ENCODE data around the gene TSLP. TPM values are rescaled to one million over a fixed set of nuclear protein-coding genes. Genes with fewer than 3 reads are reported as not detected.

The TSLP gene
- total RNA-seq, 1 donor from 2014 or later: 1.7 TPM

GRCh38 chr5:111120911-111121310, 49.4 kb downstream of the TSLP start:
- ATAC-seq: no peak
- H3K4me1 ChIP-seq: no peaks in the 10 kb centered on the region
- no peak for TF ChIP-seq CTCF (IDR thresholded peaks at IDR 0.05)
- H3K36me3 ChIP-seq: peaks cover 86% of the 10 kb centered on the region
- H3K27ac ChIP-seq: no peak overlapping the region
- no peak for DNase-seq
- intact Hi-C loops (cut with DNase I): no loop called here
- no peaks in the 10 kb centered on the region for H3K27me3 ChIP-seq
- no peak overlapping the region for H3K4me3 ChIP-seq
- H3K9me3 ChIP-seq: no peaks in the 10 kb centered on the region

GRCh38 chr5:111121926-111122325, 50.4 kb downstream of the TSLP start:
- Histone ChIP-seq H3K36me3 (peaks cover 90% of the 10 kb centered on the region), H3K4me3 (no peak overlapping the region), H3K27ac (no peak overlapping the region), H3K4me1 (no peaks in the 10 kb centered on the region), H3K9me3 (no peaks in the 10 kb centered on the region), H3K27me3 (no peaks in the 10 kb centered on the region)
- intact Hi-C loops (cut with DNase I): no loop called here
- TF ChIP-seq CTCF (IDR thresholded peaks at IDR 0.05): no peak
- no peak for ATAC-seq
- DNase-seq: no peak

- Histone ChIP-seq H3K4me1 (no peaks in the 10 kb centered on the region), H3K9me3 (no peaks in the 10 kb centered on the region), H3K27me3 (no peaks in the 10 kb centered on the region), H3K27ac (no peak overlapping the region), H3K4me3 (no peak overlapping the region), H3K36me3 (peaks cover 90% of the 10 kb centered on the region)
- TF ChIP-seq CTCF (IDR thresholded peaks at IDR 0.05): no peak
- ATAC-seq (no peak), DNase-seq (no peak)
- intact Hi-C loops (cut with DNase I): no loop called here
Observed at GRCh38 chr5:111122398-111122797, 50.9 kb downstream of the TSLP start.

- ATAC-seq (no peak), DNase-seq (no peak)
- H3K4me1 ChIP-seq: no peaks in the 10 kb centered on the region
- no peaks in the 10 kb centered on the region for H3K9me3 ChIP-seq
- H3K27ac ChIP-seq: no peak overlapping the region
- no peak overlapping the region for H3K4me3 ChIP-seq
- peaks cover 78% of the 10 kb centered on the region for H3K36me3 ChIP-seq
- TF ChIP-seq CTCF (IDR thresholded peaks at IDR 0.05): no peak
- intact Hi-C loops (cut with DNase I): no loop called here
- no peaks in the 10 kb centered on the region for H3K27me3 ChIP-seq
Observed at GRCh38 chr5:111124793-111125192, 53.3 kb downstream of the TSLP start.

GRCh38 chr5:111126896-111127295, 55.4 kb downstream of the TSLP start:
- H3K36me3 ChIP-seq: peaks cover 57% of the 10 kb centered on the region
- H3K4me1 ChIP-seq: no peaks in the 10 kb centered on the region
- H3K9me3 ChIP-seq: no peaks in the 10 kb centered on the region
- intact Hi-C loops (cut with DNase I): no loop called here
- DNase-seq: no peak
- ATAC-seq: no peak
- no peaks in the 10 kb centered on the region for H3K27me3 ChIP-seq
- TF ChIP-seq CTCF (IDR thresholded peaks at IDR 0.05): no peak
- H3K27ac ChIP-seq: no peak overlapping the region
- H3K4me3 ChIP-seq: no peak overlapping the region

Other genes starting within 250 kb of the TSLP start
- gene WDR36, start 20.6 kb downstream of the TSLP start, total RNA-seq: 25.0 TPM
- 3.8 TPM for gene CAMK4, start 152.7 kb downstream of the TSLP start, total RNA-seq